NCI-H774 (cell line): ENCODE measurements around the gene MTHFS.
"Not testable (repeated sequence)": the region's sequence is repeated elsewhere in the genome, so short reads cannot be mapped to it uniquely, and the experiment has no call there.

Source experiments
- DNase-seq: peaks from one replicate; lab custom pipeline; 2025; lab: John Stamatoyannopoulos, UW

The MTHFS gene

DNA sequence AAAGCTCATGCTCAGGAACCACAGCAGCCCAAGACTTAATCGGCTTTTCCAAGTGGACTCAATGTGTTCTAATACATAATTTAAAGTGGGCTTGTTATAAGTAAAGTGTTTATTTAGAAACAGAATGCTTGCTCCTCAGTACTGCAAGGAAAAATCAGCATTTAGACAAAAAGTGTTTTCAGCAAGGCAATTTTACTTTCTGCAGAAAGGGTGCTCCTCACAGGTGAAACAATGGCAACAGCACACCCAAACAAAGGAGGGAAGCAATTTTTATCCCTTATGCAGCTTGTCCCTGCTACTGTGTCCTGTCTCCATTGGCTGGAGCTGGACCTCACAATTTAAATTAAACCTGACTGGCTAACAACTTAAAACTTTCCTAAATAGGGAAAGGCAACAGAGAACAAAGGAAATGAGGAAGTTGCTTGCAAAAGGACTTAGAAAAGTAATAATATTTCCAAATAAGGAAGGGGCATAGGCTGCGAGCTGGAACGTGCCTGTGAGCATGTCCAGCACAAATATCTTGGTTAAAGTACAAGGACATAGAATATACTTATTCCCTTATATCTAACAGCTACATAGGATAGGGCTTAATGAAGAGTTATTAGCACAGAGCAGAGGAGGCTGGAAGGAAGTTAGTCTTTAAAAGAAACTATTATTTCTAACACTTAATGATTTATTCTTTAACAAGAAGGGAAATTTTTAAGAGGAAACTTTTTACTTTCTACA, 19.1 kb upstream of the MTHFS start:
- not testable (repeated sequence) for DNase-seq

DNA sequence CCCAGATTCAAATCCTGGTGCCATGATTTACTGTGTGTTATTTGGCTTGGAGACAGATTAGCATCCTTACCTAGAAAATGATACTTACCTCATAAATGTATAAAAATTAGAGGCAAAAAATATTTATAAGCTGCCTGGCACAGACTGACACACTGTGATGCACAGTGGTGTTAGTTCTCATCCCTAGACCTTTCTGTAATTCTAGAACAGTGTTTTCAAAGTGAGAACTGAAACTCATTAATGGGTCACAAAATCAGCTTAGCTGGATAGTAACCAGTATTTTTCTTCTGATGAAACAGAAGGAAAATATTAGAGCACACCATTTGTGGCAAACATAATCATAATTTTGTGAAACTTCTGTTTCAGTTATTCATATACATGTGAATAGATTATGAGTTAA, 17.9 kb upstream of the MTHFS start:
- DNase-seq, result no peak

DNA sequence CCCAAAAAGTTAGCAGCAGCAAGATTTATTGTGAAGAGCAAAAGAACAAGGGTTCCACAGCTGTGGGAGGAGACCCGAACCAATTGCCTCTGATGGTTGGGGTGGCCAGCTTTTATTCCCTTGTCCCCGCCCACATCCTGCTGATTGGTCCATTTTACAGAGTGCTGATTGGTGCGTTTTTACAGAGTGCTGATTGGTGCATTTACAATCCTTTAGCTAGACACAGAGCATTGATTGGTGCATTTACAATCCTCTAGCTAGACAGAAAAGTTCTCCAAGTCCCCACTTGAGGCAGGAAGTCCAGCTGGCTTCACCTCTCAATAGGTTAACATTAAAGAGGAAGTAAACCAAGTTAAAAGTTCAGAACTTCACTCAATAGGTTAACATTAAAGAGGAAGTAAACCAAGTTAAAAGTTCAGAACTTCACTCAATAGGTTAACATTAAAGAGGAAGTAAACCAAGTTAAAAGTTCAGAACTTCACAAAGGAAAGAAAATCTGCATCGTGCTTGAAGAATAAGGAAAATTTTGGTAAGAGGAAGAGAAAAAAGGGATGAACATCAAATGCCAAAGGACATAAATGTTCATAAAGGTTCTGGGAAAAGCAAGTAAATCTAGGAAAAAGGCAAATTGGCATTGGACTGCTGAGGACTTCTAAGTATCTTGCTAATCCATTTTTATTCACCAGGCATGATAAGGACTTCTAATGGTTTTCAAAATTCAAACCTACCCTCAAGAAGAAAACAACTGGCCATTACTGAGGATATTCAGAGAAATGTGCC, 12.9 kb upstream of the MTHFS start:
- DNase-seq, result not testable (repeated sequence)

DNA sequence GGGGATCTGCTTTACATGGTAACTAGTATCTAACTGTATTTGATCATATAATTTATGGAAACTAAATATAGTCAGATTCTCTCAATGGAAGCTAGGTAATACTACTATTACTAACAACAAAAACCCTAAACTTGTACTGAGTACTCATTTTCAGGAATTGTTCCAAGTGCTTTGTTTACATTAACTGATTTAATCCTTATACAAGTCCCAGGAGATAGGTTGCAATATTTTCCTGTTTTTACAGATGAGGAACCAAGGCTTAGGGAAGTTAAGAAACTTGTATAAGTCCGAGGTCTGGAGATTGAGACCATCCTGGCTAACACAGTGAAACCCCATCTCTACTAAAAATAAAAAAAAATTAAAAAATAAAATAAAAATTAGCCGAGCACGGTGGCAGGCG, 7.5 kb upstream of the MTHFS start:
- DNase-seq, result no peak

DNA sequence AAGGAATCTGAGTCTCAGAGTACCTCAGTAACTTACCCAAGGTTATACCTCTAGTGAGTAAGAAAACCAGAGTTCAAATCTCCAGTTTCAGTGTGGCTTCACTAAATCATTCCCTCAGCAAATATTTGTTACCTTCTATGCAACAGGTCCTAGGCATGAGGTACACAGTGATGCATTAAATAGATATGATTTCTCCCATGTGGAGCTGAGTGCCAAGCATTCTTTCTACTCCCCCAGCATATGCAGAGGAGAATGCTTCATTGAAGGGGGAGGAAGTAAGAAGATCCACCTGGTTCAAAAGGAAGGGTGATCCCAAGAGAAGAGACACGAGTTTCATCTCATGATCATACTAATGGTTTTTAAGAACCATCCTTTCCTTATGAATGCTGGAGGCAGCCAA, 6.8 kb upstream of the MTHFS start:
- no peak for DNase-seq

DNA sequence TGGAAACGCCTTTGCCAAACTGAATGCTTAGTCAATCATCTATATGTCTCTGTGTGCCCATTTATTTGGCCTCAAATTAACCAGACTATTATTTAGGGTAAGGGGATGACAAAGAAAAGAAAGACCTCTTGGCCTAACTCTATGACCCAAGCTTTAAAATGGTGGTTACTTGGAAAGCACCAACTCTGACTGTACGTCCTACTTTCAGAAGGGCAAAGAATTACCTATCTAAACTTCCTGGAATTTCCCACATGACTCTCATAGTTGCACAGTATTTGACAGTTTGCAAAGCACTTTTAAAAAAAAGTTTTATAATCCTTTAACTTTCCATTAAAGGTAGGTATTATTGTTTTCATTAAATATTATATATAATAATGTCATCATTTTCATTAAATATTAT, 6.3 kb upstream of the MTHFS start:
- no peak for DNase-seq

DNA sequence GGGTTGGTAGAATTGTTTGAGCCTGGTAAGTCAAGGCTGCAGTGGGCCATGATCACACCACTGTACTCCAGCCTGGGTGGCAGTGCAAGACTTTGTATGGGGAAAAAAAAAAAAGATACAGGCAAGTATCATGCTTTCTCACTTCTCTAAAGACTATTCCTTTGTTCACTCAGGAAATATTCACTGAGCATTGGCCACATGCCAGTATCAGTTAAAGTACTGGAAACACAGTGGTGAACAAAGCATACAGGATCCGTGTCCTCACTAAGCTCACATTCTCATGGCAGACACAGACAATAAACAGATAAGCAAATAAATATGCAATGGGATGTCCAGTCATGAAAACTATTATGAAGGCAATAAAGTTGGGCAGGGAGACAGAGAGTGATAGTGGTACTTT, 5.1 kb upstream of the MTHFS start:
- DNase-seq, result no peak

DNA sequence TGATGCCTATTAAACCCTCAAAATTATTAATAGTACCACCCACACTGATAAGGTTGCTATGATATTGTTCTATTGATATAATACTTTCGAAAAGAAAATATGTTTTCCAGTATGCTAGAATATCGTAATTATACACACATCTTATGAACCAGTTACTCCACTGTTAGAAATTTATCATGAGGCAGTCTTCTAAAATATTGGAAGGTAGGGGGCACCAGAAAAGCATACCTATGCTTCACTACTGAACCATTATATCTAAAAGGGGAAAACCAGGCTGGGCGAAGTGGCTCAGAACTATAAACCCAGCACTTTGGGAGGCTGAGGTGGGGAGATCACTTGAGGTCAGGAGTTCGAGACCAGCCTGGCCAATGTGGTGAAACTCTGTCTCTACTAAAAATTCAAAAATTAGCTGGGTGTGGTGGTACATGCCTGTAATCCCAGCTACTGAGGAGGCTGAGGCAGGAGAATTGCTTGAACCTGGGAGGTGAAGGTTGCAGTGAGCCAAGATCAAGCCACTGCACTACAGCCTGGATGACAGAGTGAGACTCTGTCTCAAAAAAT, 4.1 kb upstream of the MTHFS start:
- not testable (repeated sequence) for DNase-seq

DNA sequence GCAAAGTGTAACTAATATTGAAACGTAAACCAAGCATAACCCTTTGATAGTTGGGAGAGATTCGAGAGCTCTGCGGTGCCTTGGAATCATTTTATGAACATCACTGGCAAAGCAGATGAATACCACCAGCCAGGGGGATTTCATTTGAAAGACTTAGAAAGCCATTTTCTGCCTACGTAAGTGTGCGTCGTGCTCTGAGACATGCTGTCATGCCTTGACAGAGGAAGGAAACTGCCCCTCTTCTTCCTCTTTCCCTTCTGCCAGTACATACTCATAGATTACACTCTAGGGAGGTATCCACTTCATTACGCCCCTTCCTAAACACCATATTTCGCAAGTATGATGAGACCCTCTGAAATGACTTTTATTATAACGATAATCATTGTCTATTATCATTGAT, 3.3 kb upstream of the MTHFS start:
- no peak for DNase-seq

DNA sequence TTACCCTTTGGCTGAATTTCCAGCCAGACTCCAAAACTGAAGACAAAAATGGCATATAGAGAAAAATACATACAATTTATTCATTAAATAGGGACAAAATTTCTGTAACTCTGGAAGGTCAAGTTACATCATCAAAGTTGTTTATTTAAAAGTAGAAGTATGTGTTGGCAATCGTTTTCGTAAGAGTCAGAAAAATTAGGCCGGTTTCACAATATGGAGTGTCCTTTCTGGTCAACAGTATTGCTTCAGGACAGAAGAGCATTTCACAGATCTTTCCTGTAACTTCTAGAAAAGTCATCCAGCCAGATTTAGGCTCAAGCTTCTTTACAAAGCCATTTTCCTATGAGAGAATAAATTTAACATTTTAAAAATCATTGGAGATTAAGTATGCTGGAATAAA, 2.0 kb upstream of the MTHFS start:
- DNase-seq, result not testable (repeated sequence)

DNA sequence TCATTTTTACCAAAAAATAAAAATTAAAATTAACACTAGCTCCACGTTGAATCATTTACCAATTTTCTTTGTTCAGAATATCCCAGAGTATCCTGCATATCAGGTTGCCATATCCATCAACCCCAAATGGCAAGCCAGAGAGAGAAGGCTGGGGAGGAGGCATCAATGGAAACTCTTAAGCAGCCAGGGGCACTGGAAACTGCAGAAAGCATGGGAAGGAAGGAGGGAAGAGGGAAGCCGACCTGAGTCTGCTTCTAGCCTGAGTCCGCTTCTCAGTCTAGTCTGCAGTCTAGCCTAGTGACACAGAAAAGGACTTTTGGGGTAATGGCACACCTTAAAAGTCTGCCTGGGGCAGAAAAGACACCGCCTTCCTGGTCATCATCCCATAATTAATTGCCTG, 1.6 kb upstream of the MTHFS start:
- no peak for DNase-seq

DNA sequence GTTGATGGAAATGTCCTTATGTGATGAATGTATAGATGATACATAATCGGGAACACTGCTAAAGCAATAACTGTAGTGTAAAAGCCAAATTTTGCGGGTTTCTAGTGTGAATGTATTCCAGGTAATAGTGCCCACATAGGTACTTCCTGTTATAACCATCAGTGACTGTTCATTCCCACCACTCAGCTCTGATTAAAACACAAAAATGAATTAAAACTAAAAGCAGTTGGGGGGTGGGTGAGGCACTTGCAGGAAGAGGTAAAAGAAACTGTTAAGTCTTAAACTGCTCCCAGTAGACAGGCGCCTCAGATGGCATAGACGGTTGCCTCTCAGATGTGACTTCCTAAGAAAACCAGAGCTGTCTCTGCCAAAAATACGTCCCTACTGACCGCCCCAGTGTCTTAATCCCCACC, 893 bp upstream of the MTHFS start:
- DNase-seq, result no peak

DNA sequence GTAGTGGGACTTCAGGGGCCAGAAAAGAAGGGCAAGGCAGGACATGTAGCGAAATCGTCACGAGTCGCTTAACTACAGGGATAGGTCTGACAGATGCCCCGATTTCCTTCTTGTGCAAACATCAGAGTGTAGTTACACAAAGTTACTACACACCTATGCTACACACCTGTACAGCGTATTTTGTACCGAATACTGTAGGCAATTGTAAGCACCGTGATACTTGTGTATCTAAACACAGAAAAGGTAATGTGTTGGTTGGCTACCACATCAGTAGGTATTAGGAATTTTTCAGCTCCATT, 515 bp upstream of the MTHFS start:
- no peak for DNase-seq

DNA sequence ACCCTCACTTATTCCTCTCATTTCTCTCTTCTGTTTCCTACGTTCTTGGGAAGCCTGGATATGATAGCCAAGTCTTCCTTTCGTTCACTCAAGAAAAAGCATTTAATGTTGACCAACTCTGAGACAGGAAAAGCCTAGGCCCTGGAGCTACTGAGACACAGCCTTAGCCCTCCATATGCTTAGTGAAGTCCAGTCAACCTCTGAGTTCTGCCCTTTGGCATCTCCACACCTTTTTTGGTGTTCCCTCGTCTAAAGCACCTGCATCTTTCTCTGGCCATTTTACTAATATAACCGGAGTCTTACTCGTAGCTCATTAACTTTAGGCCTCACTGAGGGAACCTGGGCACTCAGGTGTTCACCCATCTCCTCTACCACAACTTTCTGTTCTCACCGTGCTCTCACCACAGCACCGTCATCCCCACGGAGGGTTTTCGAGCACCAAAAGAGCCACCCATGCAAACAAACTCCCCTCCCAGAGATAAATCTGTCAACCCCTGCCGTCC, 632 bp downstream of the MTHFS start:
- DNase-seq, result no peak

DNA sequence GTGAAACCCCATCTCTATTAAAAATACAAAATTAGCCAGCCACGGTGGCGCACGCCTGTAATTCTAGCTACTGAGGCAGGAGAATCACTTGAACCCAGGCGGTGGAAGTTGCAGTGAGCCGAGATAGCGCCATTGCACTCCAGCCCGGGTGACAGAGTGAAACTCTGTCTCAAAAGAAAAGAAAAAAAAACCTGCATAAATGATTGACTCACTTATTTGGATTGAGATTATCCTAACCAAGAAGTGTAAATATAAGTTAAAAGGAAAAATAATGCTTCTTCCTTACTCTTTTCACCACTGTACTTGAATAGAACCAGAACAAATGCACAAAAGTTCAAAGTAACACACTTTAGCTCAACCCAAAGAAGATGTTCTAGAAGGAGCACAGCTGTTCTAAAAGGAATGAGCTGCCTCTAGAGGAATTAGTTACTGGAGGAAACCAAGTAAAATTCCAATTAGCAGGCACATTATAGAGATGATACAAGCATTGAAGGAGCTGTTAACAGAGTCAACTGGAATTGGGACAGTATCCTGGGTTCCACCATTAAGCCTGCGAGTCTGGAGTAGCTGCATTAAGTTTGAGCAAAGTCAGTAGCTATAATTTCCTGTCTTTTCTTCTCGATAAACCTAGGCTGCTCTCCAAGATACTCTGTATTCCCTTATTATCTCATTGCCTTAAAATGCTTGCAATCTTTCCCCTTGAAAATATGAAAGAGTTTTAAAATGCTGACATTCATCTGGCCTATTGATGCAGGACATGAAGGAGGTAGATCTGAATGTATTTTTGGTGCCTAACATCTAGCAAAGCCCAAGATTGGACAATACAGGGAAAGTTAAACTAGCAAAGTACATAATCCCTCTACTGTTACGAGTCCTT, 9.5 kb downstream of the MTHFS start:
- DNase-seq, result no peak

DNA sequence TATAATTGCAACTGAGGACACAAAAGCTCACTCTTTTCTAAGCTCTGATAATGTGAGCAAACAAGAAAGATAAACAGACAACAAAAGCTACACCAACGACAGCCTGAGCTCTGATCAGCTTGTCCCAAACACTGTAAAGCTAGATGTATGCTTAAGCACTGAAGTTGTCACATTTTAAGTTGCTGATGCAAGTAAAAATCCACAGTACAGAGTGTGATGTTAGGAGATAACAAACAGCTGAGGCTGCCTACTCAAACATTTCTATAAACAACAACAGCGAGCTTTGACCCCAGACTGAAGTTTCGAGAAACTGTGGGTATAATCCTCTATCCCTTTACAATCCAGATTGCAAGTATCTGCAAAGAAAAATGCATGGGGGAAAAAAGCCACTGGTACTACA, 10.7 kb downstream of the MTHFS start:
- DNase-seq, result peak; percentile 20

DNA sequence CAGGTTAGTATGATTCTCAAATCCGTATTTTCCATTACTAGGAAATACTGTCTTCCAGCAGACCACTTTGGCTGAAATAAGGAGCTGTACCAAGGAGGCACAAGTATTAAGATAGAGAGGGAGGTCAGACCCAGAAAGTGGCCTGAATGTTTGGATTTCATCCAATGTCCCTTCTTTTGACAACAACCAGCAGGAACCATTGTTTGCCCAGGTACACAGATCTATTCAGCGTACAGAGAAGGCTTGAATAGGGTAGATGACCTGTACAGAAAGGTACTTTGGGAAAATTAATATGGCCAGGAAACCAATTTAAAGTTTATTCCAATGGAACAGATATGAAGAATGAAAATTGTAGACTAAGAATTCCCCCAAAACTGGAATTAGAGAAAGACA, 12.6 kb downstream of the MTHFS start:
- DNase-seq, result no peak

DNA sequence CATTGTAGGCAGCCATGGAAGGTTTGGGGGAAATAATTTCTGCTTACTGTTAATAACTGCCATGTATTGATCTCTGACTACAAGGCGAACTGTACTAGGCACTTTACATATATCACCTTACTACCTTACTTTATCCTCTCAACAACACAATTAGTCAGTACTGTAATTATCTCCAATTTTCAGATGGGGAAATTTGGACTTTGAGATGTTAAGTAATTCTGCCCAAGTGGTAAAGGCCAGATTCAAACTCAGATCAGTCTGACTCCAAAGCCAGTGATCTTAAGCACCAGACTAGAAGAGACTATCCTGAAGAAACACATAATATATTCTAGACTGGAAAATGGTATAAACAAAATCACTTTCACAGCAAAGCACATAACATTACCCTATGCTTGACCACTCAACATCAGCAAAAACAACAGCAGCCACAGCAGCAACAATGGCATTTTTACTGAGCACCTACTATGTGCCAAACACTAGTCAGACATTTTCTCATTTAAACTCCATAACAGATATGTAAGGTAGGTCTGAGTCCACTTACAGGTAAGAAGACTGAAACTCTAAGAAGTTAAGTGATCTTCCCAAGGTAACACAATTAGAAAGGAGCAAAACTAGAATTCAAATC, 13.1 kb downstream of the MTHFS start:
- no peak for DNase-seq

DNA sequence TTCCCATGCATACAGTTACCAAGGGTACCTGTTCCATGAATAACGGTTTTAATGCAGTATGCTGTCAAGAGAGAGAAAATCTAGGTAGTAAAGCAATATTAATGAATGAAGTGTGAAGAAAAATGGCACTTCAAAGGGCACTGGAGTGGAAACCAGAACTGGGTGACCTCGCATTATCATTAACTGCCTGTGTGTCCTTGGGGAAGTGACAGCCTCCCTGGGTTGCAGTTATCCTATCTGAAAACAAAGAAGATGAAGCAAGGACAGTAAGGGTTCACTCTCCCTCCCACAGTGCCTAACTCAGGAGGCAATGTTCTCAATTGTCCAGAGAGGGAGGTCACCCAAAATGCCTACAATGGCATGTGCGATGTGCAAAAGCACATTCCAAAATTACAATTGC, 15.1 kb downstream of the MTHFS start:
- no peak for DNase-seq

DNA sequence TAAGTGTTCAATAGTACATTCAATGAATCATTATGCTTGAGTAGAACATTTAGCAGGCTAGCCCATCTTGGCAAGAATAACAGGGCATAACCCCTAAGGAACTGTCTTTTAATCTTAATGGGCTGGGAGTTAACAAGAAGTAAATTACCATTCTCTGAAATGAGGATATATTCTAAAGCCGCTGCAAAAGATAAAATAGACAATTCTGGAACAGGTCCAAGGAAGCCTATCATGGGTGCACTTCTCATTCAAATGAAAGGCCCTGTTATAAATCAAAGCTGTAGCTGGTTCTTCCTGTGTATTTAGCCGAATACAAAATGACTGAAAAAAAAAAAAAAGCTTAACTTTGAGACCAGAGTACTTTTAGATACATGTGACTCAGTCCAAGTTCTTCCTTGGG, 15.6 kb downstream of the MTHFS start:
- no peak for DNase-seq

DNA sequence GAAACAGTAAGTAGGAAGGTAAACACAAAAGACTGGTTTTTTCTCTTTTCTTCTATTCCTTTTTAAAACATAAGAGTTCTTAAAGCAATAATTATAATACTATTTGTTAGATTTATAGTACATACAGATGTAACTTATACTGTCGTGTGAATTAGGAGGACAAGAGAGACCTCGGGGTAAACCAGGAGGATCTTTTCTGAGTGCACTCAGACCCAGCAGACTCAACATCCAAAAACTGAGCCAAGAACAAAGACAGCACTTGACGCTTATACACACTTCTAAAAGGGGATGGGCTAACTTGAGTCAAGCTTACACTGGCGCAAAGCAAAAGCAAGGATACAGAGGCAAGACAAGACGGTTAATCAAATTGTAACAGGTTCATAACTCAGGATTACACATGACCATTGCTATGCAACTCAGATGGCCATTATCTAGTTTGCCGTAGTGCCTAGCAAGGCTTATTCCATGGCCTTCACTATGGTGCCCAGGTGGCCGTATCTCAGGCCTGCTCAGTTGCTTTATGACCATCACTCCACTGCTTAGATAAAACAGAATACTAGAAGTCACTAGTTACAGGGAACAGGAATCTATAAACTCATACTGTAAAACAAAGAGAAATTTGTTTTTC, 18.6 kb downstream of the MTHFS start:
- DNase-seq, result no peak

DNA sequence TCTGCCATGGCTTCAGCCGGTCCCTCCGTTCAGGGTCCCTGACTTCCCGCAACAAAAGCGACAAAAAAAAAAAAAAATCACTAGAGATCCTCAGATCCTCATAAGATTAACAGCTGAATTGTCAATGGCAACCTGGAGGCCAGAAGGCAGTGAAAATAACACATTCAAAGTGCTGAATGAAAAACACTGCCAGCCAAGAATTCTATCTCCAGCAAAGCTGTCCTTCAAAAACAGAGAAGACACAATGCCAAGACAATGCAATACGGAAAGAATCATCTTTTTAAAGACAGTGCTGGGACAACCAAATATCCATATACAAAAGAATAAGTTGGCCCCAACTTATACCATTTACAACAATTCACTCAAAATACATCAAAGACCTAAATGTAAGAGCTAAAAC, 21.6 kb downstream of the MTHFS start:
- no peak for DNase-seq
